Kidney capillary endothelial cell (primary cell): ENCODE results near the gene CD79A.

Source experiments
- DNase-seq: peaks from one replicate; pipeline ENCODE4 v3.0.0-alpha.2; 2018; ENCODE audit warnings: low spot score

Gene CD79A

DNA sequence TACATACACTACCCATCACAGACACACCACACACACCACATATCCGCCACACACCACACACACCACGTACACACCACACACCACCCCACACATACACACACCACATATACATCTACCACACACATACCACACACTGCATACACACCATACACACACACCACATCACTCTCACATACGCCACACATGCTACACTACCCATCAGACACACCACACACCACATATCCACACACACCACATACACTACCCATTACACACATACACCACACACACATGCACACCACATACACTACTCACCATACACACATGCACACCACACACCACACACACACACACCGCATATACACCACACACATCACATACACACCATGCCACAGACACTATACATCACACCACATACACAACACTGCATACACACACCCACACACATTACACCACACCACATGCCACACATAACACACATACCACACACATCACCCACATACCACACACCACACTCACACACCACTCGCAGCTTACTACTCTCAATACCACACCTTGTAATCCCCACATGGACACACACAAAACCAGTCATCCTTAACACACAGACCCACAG lies 41.7 kb downstream of the CD79A start:
- DNase-seq: no peak

DNA sequence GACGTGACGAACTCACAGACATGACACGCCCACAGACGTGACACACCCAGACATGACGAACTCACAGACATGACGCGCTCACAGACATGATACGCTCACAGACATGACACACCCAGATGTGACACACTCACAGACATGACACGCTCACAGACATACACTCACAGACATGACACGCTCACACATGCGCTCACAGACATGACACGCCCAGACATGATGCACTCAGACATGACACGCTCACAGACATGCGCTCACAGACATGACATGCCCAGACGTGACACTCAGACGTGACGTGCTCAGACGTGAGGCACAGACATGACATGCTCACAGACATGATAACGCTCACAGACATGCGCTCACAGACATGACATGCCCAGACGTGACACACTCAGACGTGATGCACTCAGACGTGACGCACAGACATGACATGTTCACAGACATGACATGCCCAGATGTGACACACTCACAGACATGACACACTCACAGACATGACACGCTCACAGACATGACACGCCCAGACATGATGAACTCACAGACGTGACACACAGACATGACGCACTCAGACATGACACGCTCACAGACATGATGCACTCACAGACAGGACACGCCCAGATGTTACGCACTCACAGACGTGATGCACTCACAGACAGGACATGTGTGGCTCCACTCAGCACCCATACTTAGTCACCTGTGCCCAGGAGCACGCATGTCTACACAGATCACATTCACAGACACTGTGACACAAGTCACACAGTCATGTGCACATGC lies 43.1 kb downstream of the CD79A start:
- no peak for DNase-seq

DNA sequence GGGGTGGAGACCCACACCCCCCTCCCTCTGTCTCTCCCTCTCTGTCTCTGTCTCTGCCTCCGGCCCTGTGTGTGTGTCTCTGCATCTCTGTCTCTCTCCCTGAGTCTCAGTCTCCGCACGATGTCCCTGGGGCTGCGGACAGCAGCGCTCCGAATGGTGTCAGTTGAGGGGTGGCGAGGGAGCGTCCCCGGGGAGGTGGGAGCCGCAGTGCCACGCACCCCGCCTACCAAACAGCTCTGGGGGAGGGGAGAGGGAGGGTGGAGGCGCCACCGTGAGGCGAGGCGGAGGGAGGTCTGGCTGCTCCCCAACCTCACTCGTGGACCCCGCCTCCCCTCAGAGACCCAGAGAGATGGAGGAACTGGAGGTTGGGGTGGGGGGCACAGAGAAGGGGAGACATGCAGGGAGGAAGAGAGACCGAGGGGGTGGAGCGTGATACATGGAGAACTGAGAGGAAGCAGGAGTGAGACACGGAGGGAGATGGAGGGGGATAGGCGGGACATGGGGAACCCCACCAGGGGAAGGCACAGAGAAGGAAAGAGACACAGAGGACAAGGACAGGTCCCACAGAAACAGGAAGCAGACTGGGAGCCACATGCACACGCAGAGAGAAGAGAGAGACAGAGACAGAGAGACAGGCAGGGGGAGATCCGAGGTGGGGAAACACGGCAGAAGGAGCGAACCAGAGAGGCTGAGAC lies 44.0 kb downstream of the CD79A start:
- DNase-seq: no peak

DNA sequence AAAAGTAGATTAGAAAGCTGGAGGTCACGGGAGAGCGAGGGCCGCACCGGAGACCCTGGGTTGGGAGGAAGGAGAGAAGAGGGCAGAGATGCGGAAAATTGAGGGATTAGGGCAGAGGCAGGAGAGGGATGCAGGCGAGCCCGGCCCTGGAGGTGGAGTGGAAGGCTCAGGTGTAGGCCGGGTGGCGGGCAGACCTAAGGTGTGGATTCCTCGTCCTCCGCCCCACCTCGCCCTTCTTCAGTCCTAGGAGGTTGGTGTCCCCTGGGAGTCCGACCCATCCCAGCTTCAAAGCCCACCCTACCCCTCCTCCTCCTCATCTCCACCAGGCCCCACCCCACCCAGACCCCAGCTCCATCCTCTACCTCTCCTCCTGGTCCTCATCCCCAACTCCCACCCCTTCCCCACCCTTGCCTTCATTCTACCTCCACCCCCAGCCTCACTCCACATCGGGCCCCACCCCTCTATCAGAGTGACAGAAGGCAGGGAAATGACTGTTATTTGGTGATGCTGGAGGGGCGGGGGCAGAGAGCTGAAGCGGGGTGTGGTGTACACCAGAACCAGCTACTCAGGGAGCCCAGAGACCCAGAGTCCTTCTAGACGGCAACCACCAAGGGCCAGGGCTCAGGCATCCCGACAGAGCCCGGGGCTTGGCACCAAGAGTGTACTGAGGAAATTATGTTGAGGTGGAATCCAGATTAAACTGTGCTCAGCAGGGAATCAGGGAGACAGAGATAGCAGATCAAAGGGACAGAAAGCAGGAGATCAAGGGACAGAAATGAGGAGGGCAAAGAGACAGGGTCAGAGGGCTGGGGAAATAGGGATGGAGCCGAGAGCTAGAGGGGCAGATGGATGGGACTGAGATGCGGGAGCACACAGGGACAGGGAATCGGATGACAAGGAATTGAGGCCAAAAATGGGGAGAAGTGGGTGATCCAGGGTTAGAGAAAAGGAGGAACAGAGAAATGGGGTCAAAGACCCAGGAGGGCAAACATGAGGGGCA lies 44.8 kb downstream of the CD79A start:
- no peak for DNase-seq

DNA sequence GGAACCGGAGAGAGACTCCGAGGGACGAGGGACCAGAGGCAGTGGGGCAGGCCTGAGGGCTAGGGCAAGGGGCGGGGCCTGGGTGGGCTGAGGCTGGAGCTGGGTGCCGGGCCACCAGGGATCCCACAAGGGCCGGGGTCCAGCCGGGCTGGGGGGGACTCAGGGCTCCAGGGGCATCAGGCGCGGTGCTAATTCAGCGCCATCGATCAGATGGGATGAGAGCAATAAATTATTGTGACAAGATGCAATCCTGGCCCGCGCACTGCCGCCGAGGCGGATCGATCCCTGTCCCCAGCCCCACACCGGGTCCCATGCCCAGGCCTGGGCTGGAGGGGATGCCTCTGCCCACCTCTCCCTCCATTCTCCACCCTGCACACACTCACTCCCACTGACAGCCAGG lies 45.5 kb downstream of the CD79A start:
- DNase-seq: no peak

DNA sequence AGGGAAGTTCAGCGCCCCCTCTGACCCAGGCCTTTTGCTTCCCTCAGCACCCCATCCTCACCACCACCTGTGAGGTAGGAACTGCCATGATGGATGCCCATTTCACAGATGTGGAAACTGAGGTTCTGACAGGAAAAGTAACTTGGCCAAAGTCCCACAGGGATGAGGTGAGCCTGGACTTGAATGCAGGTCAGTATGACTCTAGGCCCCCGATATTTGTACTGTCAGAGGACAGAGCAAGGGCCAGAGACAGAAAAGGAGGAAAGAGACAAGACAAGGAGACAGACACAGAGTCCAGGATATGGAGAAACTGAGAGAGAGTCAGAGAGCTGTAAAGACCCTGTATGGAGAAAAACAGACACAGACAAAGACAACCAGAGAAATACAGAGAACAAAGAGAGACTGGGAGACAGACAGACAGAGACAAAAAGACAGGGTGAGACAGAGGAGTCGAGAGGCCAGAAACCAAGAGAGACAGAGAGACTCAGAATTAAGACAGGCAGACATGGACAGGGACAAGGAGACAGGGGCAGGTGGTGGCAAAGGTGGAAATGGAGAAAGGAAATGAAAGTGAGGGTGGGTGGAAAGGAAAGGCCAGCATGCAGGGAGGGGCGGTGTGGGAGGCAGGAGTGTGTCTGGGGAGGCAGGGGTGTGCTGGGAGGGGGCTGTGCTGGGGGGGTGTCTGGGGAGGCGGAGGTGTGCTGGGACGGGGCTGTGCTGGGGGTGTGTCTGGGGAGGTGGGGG lies 46.1 kb downstream of the CD79A start:
- no peak for DNase-seq

DNA sequence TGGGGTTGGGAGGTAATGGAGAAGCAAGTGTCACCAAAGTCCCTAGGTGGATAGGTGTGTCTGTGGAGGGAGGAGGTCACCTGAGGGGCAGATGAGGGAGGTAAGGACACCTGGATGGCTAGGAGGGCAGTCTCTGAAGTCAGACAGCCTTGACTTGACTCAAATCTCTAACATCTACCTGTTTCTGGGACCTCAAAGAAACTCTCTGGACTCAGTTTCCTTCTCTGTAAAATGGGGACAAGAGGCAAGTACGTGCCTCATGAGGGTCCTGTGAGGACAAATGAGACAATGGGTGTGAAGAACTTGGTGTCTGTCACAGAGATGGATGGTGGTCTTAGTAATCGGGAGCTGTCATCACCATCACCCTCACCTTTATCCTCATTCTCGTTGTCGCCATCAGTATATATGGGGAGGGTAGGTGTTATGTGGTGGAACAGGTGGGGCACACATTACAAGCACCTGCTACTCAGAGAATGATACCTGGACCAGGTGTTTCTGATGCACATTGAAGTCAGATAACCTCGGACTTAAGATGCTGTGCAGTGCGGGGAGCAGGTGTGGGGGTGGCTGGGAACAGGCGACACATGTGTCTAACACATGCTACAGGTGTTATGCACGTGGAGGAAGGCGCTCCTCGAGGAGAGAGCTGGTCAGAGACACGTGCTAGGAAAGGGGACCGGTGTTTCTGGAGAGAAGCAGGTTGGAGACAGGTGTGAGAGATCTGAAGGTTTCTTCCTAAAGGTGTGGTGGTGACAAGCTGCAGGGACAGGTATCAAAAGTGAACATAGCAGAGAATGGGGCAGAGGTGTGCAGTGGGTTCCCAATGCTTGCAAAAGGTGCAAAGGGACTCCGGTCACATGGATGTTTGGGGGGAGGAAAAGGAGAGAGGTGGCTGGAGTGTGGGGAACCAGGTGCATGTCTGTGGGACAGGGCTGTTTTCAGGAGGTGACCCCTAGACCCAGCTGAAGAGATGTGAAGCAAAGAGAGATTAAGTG lies 47.4 kb downstream of the CD79A start:
- DNase-seq: no peak

DNA sequence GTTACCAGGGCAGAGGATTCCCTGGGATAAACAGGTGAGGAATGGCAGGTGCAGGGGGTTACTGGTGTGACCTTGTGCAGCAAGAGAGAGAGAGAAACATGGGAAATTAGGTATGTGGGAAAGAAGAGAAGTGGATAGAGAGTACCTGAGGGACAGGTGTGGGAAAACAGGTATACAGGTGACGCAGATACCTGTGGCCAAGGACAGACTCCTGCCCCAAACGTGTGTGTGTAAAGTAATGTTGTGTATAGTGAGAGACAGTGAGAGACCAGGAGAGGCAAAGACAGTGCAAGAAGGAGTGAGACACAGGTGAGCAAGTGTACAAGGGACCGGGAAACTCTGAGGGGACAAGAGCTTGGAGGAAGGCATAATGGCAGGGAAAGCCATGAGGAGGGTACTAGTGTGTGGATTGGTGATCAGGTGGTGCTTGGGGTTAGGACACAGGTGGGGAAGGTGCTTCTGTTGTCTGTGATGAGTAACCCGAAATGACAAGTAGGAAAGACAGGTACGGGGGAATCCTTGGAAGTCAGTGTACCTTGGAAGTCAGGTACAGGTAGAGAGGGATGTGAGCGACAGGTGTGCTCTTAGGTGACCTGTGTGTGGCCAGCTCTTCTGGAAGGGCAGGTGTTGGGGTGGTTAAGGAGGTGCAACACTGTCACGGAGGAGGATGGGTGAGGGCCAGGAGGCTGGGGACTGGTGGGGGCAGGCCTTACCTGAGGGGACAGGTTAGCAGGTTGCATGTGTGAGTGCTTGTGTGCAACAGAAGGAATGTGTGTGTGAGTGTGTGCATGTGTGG lies 48.3 kb downstream of the CD79A start:
- DNase-seq: no peak

DNA sequence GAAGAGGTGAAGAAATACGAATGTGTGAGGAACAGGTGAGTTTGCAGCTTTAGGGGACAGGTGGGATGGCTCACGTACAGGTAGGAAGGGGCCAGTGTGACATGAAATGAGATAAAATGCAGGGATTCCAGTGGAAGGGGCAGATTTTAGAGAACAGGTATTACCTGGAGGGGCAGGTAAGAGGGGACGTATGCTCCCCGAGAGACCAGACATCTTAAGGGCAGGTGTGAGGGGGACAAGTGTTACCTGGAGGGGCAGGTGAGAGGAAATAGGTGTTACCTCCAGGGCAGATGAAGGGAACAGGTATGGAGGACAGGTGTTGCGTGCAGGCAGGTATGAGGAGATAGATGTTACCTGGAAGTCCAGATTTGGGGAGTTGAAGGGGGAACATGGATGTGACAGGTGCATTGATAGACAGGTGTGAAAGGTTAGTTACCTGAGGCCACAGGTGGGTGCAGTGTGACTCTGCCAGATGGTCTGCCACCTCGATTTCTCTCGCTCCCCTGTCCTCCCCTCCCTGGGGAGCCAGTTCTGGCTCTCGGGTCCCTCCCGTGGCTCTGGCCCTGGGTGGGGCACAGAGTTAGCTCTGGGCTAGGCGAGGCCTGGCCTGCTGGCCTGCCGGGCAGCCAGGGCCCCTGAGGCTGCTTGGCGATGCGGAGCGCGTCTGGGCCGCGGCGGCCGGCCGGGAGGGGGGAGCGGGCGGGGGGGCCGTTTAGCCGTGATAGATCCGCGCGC lies 49.1 kb downstream of the CD79A start:
- DNase-seq: no peak

DNA sequence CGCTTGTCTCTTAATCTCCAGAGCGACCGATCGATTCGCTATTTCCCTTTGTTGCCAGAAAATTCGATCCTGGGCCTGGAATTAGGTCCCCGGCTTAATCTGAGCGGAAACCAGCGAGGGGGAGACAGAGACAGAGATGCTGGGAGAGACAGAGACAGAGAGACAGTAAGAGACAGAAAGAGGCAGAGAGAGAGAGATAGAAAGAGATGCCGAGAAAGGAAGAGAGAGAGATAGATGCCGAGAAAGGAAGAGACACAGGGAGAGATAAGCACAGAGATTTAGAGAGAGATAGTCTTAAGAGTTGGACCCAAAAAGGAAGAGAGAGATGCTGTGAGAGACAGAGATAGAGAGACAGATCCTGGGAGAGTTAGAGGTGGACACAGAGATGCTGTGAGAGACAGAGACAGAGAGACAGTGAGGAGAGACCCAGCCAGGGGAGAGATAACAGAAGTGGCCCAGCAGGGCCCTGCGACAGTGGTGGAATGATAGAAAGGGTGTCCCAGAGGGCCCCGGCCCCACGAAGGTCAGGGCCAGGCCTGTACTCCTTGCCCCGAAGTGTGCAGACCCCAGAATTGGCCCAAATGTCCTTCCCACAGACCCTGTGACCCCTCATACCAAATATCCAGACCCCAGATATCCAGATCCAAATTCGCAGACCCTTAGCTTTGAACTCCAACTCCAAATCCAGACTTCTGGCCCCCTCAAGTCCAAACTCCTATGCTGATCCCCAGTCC lies 49.9 kb downstream of the CD79A start:
- DNase-seq: no peak

DNA sequence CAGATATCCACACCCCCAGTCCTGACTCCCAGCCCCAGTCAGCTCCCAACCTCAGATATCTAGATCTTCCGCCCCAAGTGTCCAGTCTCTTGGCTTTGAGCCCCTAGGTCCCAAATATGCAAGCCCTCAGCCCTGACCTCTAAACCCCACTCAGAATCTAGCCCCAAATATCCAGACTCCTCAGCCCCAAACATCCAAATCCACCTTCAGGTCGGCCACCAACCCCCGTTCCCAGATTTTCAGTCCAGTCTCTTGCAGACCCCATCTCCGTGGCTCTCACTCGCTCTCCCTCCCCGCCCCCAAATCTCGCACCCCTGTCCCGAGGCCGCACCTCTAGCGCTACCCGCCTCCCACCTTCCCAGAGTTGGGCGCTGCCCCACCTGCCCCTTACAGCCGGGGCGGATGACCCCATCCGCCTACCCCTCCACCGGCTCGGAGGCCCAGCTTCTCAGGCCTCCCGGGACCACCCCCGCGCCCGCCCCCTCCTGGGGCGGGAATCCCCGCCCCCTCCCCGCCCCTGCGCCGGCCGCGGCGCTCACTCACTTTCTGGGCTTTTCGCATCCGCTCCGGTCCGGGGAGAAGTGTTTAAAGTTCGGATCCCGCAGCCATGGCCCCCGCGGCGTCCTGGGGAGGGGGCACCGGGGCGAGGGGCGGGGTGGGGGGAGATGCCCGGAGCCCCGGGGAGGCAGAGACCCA lies 50.6 kb downstream of the CD79A start:
- no peak for DNase-seq

DNA sequence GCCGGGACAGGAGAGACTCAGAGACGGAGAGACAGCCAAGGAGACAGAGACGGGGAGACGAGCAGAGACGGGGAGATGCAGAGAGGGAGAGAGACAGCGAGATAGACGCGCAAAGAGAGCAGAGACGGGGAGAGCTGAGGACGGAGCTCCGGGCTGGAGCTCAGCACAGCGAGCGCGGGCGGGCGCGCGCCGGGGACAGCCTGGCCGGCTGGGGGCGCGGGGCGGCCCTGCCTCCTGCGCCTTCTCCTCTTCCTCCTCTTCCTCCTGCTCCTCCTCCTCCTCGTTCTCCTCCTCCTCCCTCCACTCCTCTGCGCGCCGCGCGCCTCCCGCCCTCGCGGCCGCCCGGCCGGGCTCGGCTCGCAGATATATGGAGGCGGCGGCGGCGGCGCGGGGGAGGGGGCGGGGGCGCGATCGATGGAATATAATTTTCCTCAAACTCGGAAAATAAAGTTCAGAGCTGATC lies 51.2 kb downstream of the CD79A start, which contains the start of gene ERFL:
ERFL (minus strand) TSS at position 229 of the 463 bp plus-strand sequence. CDS start 15,530 bp downstream, outside the sequence.
- DNase-seq: no peak

DNA sequence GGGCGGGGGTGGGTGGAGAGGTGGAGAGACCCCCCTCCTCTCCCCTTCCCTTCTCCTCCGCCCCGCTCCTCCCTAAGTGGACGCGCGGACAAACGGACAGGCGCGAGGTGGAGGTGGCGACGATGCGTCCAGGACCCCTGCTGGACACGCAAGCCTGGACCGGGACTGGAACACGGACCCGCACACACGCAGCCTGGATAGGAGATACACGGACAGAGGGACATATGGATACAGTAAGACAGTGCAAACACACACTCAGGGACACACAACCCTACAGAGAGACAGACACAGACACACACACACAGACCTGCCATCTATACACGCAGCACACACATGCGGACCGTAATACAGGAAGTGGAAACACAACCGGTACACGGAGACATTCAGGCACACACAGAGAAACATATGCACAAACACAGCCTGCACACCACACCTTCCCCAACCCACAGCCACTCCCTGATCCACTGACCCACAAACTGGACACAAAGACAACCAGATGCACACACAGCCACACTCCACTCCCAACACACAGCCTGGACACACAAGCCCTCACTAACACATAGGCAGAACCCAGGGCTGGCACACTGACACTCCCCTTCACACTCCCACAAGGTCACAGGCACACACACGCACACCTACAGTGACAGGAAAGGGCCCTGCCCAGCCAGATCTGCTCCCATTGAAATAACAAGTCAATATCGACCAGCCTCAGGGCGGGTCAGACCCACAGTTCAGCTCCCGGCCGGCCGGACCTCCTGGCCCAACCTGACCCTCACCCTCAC lies 51.9 kb downstream of the CD79A start:
- DNase-seq: no peak

DNA sequence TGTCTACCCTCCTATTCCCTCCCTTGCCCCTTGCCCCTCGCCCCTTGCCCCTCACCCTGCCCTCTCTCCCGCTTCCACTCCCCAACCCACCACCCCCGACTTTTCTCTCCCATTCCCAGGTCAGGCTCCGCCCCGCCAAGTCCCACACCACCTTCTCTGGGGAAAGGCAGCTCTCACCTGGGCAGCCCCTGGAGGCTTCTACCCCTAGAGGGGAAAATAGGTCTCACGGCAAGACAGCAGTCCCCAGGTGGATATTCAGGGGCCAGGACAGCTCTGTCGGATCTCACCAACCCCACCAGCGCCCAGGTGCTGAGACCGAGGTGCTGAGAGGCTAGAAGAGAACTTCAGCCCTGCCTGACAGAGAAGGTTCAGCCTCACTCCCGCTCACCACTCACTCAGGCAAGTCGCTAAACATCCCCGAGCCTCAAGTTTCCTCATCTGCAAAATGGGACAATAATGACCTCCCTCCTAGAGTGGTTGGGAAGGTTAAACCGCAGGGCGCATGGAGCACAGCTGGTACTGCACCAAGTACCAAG lies 52.5 kb downstream of the CD79A start:
- DNase-seq: no peak

DNA sequence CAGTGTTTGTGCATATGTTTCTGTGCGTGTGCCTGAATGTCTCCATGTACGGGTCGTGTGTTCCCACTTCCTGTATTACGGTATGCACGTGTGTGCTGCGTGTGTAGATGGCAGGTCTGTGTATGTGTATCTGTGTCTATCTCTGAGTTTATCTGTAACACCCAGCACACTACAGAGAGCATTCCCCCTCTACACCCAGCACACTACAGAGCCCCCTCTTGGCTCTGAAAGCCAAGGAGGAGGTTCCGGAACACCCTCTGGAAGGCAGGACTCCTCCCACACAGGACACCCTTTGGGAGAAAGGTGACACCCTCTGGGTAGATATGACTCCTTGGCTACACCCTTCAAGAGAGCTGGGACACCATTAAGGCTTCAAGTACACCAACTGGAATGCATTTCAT lies 53.2 kb downstream of the CD79A start:
- no peak for DNase-seq
